Neuronal stem cell (in vitro differentiated cells): ENCODE measurements around the gene SYCE3.

ENCODE experiments used
- DNase-seq: peaks from one replicate; pipeline ENCODE4 v3.0.0-alpha.2; 2013; ENCODE audit warnings: low spot score
- H2AFZ ChIP-seq: one replicate; pipeline ENCODE4 v1.6.1; 2013; ENCODE audit warnings: mild to moderate bottlenecking, low read length, inconsistent platforms
- H2AK5ac ChIP-seq: 2 replicates; pipeline ENCODE4 v1.6.1; 2013; ENCODE audit warnings: low read depth, mild to moderate bottlenecking, inconsistent platforms, low read length, moderate library complexity, mixed read lengths
- H2BK120ac ChIP-seq: 2 replicates; pipeline ENCODE4 v1.6.1; 2013; ENCODE audit warnings: low read depth, mild to moderate bottlenecking, inconsistent platforms, low read length, moderate library complexity, mixed read lengths
- H2BK12ac ChIP-seq: one replicate; pipeline ENCODE4 v1.6.1; 2013; ENCODE audit warnings: low read length, inconsistent platforms
- H2BK15ac ChIP-seq: 2 replicates; pipeline ENCODE4 v1.6.1; 2013; ENCODE audit warnings: mild to moderate bottlenecking, low read length, inconsistent platforms, mixed read lengths
- H2BK5ac ChIP-seq: one replicate; pipeline ENCODE4 v1.6.1; 2013; ENCODE audit warnings: inconsistent platforms, mild to moderate bottlenecking, low read length, moderate library complexity
- H3K14ac ChIP-seq: one replicate; pipeline ENCODE4 v1.6.1; 2013; ENCODE audit warnings: low read length, inconsistent platforms
- H3K18ac ChIP-seq: 2 replicates; pipeline ENCODE4 v1.6.1; 2013; ENCODE audit warnings: low read length, inconsistent platforms
- H3K23ac ChIP-seq: 2 replicates; pipeline ENCODE4 v1.6.1; 2013; ENCODE audit warnings: low read depth, mild to moderate bottlenecking, mixed read lengths, low read length, inconsistent platforms; ENCODE audit not compliant: poor library complexity
- H3K27ac ChIP-seq: replicated peaks from 3 replicates; pipeline ENCODE4 v1.5.1; 2013; ENCODE audit warnings: low read length, inconsistent platforms
- H3K27me3 ChIP-seq, 3 experiments: 2 replicates each; pipeline ENCODE4 v1.6.1; 2013; ENCODE audit warnings: low read length in 3 of 3, mild to moderate bottlenecking in 2 of 3, inconsistent platforms in 1 of 3, low read depth in 1 of 3, mixed read lengths in 1 of 3, moderate library complexity in 1 of 3; ENCODE audit not compliant: control insufficient read depth in 3 of 3, insufficient read depth in 3 of 3
- H3K36me3 ChIP-seq, 2 donors: replicated peaks in 1 of 2; 2 replicates each; pipeline ENCODE4 v1.6.1; 2013; ENCODE audit warnings: low read length in 2 of 2; ENCODE audit not compliant: control insufficient read depth in 2 of 2, insufficient read depth in 2 of 2
- H3K4ac ChIP-seq: 2 replicates; pipeline ENCODE4 v1.6.1; 2013; ENCODE audit warnings: inconsistent platforms, mild to moderate bottlenecking, low read length, moderate library complexity
- H3K4me1 ChIP-seq, 2 donors: 1 replicate in 1 of 2; 2 replicates in 1 of 2; pipeline ENCODE4 v1.6.1; 2013; ENCODE audit warnings: low read length in 2 of 2, low read depth in 1 of 2; ENCODE audit not compliant: control insufficient read depth in 2 of 2, insufficient read depth in 1 of 2
- H3K4me2 ChIP-seq: one replicate; pipeline ENCODE4 v1.6.1; 2013; ENCODE audit warnings: mild to moderate bottlenecking, low read length, inconsistent platforms; ENCODE audit not compliant: insufficient read depth, poor library complexity, severe bottlenecking
- H3K4me3 ChIP-seq, 2 donors: 2 replicates each; pipeline ENCODE4 v1.5.1; 2013; ENCODE audit warnings: low read length in 2 of 2, mild to moderate bottlenecking in 2 of 2, inconsistent platforms in 1 of 2, moderate library complexity in 1 of 2
- H3K79me1 ChIP-seq: one replicate; pipeline ENCODE4 v1.6.1; 2013; ENCODE audit warnings: low read depth, mild to moderate bottlenecking, inconsistent platforms, low read length, moderate library complexity
- H3K9ac ChIP-seq: one replicate; pipeline ENCODE4 v1.6.1; 2013; ENCODE audit warnings: mild to moderate bottlenecking, low read depth, low read length, inconsistent platforms; ENCODE audit not compliant: poor library complexity
- H3K9me3 ChIP-seq, 2 donors: replicated peaks in 1 of 2; 2 replicates each; pipeline versions ENCODE3 to v1.6.1; 2013; ENCODE audit warnings: low read length in 2 of 2, mild to moderate bottlenecking in 2 of 2, inconsistent platforms in 1 of 2, low read depth in 1 of 2, mixed read lengths in 1 of 2, moderate library complexity in 1 of 2; ENCODE audit not compliant: control insufficient read depth in 2 of 2, insufficient read depth in 1 of 2
- H4K8ac ChIP-seq: one replicate; pipeline ENCODE4 v1.6.1; 2013; ENCODE audit warnings: low read depth, mild to moderate bottlenecking, inconsistent platforms, low read length, moderate library complexity
- H4K91ac ChIP-seq: one replicate; pipeline ENCODE4 v1.6.1; 2013; ENCODE audit warnings: low read length, low read depth, mild to moderate bottlenecking, inconsistent platforms; ENCODE audit not compliant: poor library complexity
- WGBS, 2 donors: extraction: QIAGEN DNeasy Blood & Tissue Kit; methylation state at CpG; one replicate each; pipeline ENCODE4 v1.1.7; 2013; ENCODE audit warnings: missing lambda C conversion rate in 2 of 2, mixed read lengths in 1 of 2; ENCODE audit not compliant: insufficient read length in 2 of 2, insufficient replicate concordance in 1 of 2; ENCODE audit errors: extremely low coverage in 2 of 2; 5-methylcytosine and 5-hydroxymethylcytosine counted together

The SYCE3 gene

DNA sequence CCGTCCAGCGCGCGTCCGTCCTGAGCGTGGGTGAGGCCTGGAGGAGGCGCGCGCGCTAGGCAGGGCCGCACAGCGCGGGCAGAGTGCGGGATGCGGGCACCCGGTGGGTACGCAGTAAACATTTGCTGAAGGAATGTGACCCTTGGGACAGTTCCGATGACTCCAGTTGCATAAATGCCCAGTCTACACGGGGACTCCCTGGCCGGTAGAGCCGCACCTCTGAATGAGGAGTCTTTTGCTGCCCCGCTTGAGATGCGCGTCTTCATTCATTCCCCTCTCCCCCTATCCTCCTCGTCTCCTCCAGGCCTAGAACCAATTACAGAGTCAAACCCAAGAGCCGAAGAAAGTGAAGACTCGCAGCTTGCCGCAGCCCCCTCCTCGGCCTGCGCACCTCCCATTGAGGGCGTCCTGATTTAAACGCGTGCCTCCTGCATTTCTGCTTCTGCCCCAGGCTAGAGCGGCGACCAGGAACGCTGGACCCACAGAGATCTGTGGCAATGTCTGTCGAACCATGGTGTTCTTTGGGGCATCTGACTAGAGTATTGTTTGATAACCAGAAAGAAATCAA is 20.7 kb upstream of the SYCE3 start:
- Histone ChIP-seq H3K27me3 (no peaks in the 10 kb centered on the region), H3K27ac (peak overlapping the region; percentile 13), H2BK5ac (no peak overlapping the region), H3K9ac (peak overlapping the region; percentile 65), H3K36me3 (peaks cover 14 to 29% of the 10 kb centered on the region in 2 donors), H3K23ac (no peak overlapping the region), H3K14ac (no peak overlapping the region), H3K79me1 (peaks cover 4% of the 10 kb centered on the region), H3K4me1 (peaks cover 5% of the 10 kb centered on the region in 2 donors), H3K9me3 (no peaks in the 10 kb centered on the region), H3K4me3 (peak overlapping the region; percentile 86 to 93), H4K8ac (no peak overlapping the region), H2BK120ac (no peak overlapping the region), H2BK12ac (no peak overlapping the region), H3K4ac (no peak overlapping the region), H3K18ac (peak overlapping the region; percentile 82), H2AK5ac (peak overlapping the region; percentile 1), H2AFZ (peak overlapping the region; percentile 91), H3K4me2 (peak overlapping the region; percentile 92), H2BK15ac (no peak overlapping the region), H4K91ac (no peak overlapping the region)
- WGBS, 2 donors, result no CpG with 5 or more reads among the region's 37 CpGs
- DNase-seq, result no peak

DNA sequence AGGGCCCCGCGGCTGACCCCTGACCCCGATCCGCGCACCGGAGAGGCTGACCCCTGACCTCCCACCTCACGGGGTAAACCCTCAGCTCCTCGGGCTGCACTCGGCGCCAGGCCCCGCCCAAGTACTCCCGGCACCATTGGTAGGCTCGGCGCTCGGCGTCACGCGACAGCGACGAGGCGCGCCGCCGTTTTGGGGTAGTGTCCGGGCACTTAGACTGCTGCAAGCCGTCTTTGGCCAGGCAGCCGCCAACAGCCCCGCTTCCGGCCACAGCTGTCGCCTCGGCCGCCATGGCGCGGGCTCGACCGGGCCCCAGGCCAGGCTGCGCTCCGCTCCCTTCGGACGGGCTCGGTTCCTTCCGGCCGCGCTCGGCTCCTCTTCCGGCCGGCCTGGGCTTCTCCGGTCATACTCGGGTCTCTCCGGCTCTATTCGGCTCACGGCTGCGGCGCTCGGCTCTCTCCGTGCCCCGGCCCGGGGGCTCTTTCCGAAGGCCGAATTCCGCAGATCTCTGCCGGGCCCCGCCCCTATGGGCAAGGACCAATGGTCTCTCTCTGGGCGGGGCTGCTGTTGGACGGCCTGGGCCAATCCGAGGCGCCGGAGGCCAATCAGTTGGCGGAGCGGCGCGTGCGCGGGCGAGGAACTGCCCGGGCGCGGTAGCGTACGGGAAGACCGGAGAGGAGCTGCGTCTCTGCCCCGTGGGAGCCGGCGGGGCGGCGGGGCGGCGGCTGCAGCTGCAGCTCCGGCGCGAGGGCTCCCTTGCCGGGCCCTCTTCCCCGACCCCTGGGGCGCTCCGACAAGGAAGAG is 20.0 kb upstream of the SYCE3 start, which contains the start of gene CHKB:
Gene CHKB, minus strand, starts transcription at position 357 of the 801 bp plus-strand sequence. Its CDS starts 68 bp downstream, at position 289.
- DNase-seq, result peak; percentile 99
- peak within 1 kb of the TSS; percentile 97 for H3K18ac ChIP-seq
- H3K79me1 ChIP-seq, result peaks cover 4% of the 10 kb centered on the region
- peak within 1 kb of the TSS; percentile 16 for H2BK120ac ChIP-seq
- peak within 1 kb of the TSS; percentile 98 for H3K27ac ChIP-seq
- H4K8ac ChIP-seq, result peak within 1 kb of the TSS; percentile 52
- peak within 1 kb of the TSS; percentile 10 for H3K4ac ChIP-seq
- no peaks in the 10 kb centered on the region for H3K27me3 ChIP-seq
- peak within 1 kb of the TSS; percentile 90 for H2AK5ac ChIP-seq
- peak within 1 kb of the TSS; percentile 64 for H2BK12ac ChIP-seq
- H4K91ac ChIP-seq, result peak within 1 kb of the TSS; percentile 68
- peak within 1 kb of the TSS; percentile 93 for H3K9ac ChIP-seq
- peak within 1 kb of the TSS; percentile 56 for H2BK5ac ChIP-seq
- H3K4me2 ChIP-seq, result peak within 1 kb of the TSS; percentile 92
- H3K14ac ChIP-seq, result no peak within 1 kb of the TSS
- no peaks in the 10 kb centered on the region for H3K9me3 ChIP-seq
- H3K23ac ChIP-seq, result peak within 1 kb of the TSS; percentile 30
- H3K4me3 ChIP-seq, result peak within 1 kb of the TSS; percentile 86 to 93
- no CpG with 5 or more reads among the region's 96 CpGs for WGBS, 2 donors
- H3K4me1 ChIP-seq, result peaks cover 5% of the 10 kb centered on the region in 2 donors
- H2AFZ ChIP-seq, result peak within 1 kb of the TSS; percentile 99
- peaks cover 14 to 31% of the 10 kb centered on the region in 2 donors for H3K36me3 ChIP-seq
- H2BK15ac ChIP-seq, result no peak within 1 kb of the TSS

DNA sequence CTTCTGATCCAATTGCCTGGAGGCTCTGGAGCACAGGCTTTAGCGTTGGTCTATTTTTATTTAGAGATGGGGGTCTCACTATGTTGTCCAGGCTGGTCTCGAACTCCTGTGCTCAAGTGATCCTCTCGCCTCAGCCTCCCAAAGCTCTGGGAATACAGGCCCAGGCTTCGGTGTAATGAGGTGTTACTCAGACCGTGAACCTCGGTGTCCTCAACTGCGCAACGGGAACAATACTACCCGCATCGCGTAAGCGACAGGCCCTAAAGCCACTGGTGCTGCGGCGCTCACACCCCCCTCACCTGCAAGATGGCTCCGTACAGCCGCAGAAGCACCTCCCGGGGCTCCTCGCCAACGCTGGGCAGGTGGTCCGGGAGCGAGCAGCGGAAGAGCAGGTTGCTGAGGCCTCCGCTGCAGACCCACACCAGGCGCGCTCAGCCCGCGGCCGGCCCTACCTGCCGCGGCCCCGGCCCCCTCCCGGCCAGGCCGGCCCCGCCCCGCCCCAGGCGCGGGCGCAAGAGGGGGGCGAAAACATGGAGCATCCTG is 19.3 kb upstream of the SYCE3 start:
- peaks cover 5% of the 10 kb centered on the region in 2 donors for H3K4me1 ChIP-seq
- H4K8ac ChIP-seq, result no peak overlapping the region
- H3K14ac ChIP-seq, result no peak overlapping the region
- H3K9ac ChIP-seq, result peak overlapping the region; percentile 93
- H2AK5ac ChIP-seq, result peak overlapping the region; percentile 90
- peak overlapping the region; percentile 82 to 93 for H3K4me3 ChIP-seq
- H2AFZ ChIP-seq, result peak overlapping the region; percentile 99
- peaks cover 19 to 37% of the 10 kb centered on the region in 2 donors for H3K36me3 ChIP-seq
- WGBS, 2 donors, result no CpG with 5 or more reads among the region's 39 CpGs
- DNase-seq, result no peak
- H3K79me1 ChIP-seq, result peaks cover 4% of the 10 kb centered on the region
- peak overlapping the region; percentile 84 for H3K4me2 ChIP-seq
- no peak overlapping the region for H3K23ac ChIP-seq
- H2BK12ac ChIP-seq, result peak overlapping the region; percentile 64
- no peak overlapping the region for H2BK15ac ChIP-seq
- H3K27ac ChIP-seq, result peak overlapping the region; percentile 98
- H2BK120ac ChIP-seq, result peak overlapping the region; percentile 16
- H3K4ac ChIP-seq, result peak overlapping the region; percentile 10
- H2BK5ac ChIP-seq, result peak overlapping the region; percentile 56
- H4K91ac ChIP-seq, result peak overlapping the region; percentile 68
- no peaks in the 10 kb centered on the region for H3K9me3 ChIP-seq
- H3K27me3 ChIP-seq, result no peaks in the 10 kb centered on the region
- peak overlapping the region; percentile 97 for H3K18ac ChIP-seq
